GM19351 (cell line): ENCODE results near the gene ASCC3.
"Not testable (repeated sequence)": the region's sequence is repeated elsewhere in the genome, so short reads cannot be mapped to it uniquely, and the experiment has no call there.

ENCODE experiments used
- ATAC-seq: cut with Tn5 transposase; IDR thresholded peaks from one replicate; pipeline ENCODE4 v1.9.1; 2021; ENCODE audit warnings: mild to moderate bottlenecking, moderate library complexity; ENCODE audit not compliant: unreplicated experiment

Gene ASCC3

DNA sequence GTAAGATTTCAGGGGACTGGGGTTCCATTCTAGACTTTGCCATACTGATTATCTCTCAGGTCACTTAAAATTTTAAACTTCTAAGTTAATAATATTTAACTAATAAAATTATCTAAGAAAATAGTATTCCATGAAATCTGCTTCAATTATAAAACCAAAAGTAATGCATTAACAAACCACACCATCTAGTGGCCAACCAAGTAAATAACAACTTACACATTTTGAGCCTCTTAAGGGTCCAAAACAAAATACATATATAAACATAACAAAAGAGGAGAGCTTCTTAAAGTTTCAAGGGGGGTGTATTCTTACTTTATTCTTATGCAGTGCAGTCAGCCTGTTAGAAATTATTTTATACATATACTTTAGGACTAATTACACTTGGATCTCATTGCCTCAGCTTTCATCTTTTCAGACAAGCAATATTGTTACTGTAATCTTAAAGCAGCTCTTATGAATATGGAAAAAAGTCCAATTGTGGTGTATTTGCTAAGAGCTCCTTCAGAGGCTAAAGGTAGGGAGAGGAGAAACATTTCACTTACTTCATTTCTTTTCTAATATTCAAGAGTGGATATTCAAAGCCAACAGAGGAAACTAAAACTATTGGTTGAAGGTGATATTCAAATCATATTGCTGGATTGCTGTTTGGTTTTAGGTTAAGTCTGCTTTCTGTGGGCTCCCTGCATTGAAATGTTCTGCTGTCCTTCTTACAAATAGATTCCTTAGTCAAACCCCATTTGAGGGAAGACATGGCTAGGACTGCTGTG lies 216.7 kb downstream of the ASCC3 start:
- peak; percentile 33 for ATAC-seq

DNA sequence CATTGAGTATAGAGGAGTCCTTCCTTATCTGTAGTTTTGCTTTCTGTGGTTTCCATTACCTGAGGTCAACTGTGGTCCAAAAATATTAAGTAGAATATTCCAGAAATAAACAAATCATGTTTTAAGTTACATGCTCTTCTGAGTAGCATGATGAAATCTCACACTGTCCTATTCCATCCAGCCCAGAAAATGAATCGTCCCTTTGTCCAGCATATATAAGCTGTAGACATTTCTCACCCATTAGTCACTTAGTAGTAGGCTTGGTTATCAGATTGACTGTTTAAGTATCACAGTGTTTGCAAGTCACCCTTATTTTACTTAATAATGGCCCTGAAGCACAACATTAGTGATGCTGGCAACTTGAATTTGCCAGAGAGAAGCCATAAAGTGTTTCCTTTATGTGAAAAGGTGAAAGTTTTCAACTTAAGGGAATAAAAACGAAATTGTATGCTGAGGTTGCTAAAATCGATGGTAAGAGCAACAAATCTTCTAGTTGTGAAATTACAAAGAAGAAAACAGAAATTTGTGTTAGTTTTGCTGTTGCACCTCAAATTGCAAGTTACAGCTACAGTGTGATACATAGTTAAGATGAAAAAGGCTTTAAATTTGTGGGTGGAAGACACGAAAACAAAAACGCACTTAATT lies 217.8 kb downstream of the ASCC3 start:
- ATAC-seq: no peak

DNA sequence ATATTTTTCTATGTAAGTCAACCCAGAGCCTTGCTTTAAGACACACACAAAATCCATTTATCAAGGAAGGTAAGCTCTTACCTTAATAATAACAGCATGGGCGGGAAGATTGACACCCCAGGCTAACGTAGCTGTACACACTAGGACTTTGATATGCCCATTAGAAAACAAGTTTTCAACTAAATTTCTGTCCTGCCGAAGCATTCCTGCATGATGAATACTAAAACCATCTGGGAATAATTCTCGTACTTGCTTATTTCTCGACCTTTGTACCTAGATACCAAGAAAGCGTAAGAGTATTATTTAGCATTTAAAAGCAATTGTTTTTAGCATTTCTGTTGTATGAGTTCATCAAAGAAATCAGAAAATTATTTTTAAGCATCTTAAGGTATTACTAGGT lies 218.9 kb downstream of the ASCC3 start:
- ATAC-seq: no peak

DNA sequence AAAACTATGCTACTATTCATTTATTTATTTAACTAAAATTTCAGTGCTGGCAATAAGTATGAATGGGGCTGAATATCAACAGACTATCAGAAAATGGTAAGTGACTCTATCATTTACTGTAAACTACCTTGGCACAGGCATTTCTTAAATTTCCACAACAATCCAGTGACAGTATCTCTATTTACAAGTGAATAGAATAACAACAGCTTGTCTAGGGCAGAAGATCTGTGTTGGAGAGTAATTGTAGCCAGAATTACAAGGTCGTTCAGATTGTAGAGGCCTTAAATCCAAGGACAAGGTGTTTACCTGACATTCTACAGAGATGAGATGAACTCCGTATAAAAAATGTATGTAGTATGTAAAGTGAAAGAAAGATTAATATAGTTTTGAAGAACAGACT lies 222.6 kb downstream of the ASCC3 start:
- no peak for ATAC-seq

- peak; percentile 82 for ATAC-seq
These were observed 223.3 kb downstream of the ASCC3 start for GRCh38 chr6:100657678-100658330.

DNA sequence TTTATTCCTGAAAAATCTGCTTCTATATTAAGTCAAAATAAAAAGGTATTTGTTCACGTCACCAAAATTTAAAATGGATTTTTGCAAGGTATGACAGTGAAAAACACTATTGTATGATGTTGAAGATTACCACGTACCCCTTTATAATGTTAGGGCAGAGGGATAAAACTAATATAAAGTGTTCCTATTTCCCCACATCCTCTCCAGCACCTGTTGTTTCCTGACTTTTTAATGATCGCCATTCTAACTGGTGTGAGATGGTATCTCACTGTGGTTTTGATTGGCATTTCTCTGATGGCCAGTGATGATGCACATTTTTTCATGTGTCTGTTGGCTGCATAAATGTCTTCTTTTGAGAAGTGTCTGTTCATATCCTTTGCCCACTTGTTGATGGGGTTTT lies 240.0 kb downstream of the ASCC3 start:
- ATAC-seq: not testable (repeated sequence)

GRCh38 chr6:100633096-100633777 lies 247.9 kb downstream of the ASCC3 start:
- no peak for ATAC-seq

DNA sequence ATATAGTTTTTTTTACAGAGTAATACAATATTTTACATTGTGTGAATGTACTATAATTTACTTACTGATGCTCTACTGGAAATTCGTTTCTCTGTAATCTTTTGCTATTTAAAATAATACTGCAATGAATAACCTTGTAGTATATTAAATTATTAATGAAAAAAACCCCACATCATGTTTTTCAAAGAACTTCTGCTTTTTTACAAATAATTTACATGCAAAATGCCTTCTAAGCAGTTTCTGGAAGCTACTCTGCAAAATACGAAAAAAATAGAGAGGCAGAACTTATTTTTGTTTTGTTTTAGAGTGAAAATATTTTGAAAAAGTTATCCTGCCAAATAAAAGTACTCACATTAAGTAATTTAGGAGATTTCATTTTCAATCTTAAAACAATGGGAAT lies 250.6 kb downstream of the ASCC3 start:
- ATAC-seq: no peak

GRCh38 chr6:100627911-100628758 lies 253.0 kb downstream of the ASCC3 start:
- no peak for ATAC-seq

GRCh38 chr6:100626721-100627120 lies 254.4 kb downstream of the ASCC3 start:
- ATAC-seq: no peak

- no peak for ATAC-seq
These were observed 258.0 kb downstream of the ASCC3 start for GRCh38 chr6:100622907-100623692.

GRCh38 chr6:100620085-100620840 lies 260.9 kb downstream of the ASCC3 start:
- ATAC-seq: no peak

GRCh38 chr6:100618351-100618671 lies 262.8 kb downstream of the ASCC3 start:
- no peak for ATAC-seq

- ATAC-seq: peak; percentile 64
These were observed 263.3 kb downstream of the ASCC3 start for GRCh38 chr6:100617633-100618350.

DNA sequence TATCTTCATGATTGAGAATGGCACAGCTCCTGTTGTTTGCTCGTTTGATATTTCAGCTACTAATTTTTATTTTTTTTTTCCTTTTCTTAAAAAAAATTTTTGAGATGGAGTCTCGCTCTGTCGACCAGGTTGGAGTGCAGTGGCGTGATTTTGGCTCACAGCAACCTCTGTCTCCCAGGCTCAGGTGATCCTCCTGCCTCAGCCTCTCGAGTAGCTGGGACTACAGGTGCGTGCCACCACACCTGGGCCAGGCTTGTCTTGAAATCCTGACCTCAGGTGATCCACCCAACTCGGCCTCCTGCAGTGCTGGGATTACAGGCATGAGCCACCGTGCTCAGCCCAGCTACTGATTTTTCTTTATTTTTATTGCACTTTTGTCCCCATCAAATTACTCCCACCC lies 266.2 kb downstream of the ASCC3 start:
- ATAC-seq: no peak

GRCh38 chr6:100614386-100614785 lies 266.7 kb downstream of the ASCC3 start:
- ATAC-seq: no peak

DNA sequence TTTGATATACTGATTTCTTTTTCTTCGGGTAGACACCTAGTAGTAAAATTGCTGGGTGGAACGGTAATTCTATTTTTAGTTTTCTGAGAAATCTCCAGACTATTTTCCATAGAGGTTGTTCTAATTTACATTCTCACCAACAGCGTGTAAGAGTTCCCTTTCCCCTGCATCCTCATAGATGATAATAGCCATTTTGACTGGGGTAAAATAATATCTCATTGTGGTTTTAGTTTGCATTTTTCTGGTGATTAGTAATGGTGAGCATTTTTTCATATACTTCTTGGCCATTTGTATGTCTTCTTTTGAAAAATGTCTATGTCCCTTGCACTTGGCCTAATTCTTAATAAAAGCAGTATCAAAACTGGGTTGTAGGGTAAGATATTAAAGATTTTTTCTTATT lies 267.5 kb downstream of the ASCC3 start:
- ATAC-seq: no peak

DNA sequence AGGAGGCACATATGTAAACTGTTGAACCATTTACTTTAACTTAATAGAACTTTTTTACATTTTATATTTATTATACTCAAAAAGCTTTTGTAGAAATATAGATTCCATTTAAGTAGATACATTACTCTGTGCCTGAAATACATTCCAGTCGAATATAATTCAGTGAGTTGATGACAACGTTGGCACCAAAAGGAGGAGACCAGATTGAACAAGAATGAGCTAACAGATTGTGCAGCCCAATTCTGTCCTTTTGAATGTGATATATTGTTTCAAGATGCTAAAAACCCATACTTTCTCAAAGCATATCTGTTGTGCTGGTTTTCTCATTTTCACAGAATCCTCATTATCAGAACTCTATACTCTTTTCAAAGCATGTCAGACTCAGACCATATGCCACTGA lies 269.0 kb downstream of the ASCC3 start:
- ATAC-seq: no peak
